Coronary artery (tissue), 2 donors: ENCODE data around the gene SBK2.

Experiments used
- DNase-seq: peaks from one replicate; pipeline ENCODE4 v3.0.0-alpha.2; 2017; ENCODE audit warnings: low spot score
- H3K27ac ChIP-seq, 2 donors: fragments of 200-600 bp; sonication (generic); one replicate each; pipeline ENCODE4 v1.5.1; 2016 to 2019
- H3K4me3 ChIP-seq: fragments of 200-600 bp; sonication (generic); 2 replicates; pipeline ENCODE4 v1.5.1; 2016; ENCODE audit warnings: mild to moderate bottlenecking, moderate library complexity
- TF ChIP-seq, protein P1 (sequence below): fragments of 200-600 bp; sonication (generic); IDR thresholded peaks from one replicate; pipeline ENCODE4 v1.5.1; 2019; ENCODE audit warnings: antibody characterized with exemption

The SBK2 gene

DNA sequence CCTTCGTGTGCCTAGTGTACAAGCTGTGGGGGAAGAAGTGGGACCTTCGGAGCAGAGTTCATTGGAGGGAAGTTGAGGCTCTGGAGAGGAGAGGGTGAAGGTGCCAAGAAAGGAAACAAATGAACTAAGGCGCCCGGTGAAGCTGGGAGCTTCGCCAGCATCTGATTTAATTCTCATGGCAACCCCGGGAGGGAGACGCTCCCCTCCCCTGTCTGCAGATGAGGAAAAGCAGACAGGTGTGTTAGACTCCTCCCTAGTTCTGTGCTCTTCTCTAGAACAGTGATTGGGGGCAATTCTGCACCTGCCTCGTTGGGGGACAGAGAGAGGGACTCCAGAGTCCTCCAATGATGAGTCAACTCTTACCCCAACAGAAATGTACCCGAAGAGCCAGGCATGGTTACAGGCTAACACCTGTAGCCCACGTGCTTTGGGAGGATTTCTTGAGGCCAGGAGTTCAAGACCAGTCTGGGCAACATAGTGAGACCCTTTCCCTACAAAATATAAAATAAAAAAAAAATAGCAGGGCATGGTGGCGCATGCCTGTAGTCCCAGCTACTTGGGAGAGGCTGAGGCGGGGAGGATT is 44.5 kb downstream of the SBK2 start:
- Histone ChIP-seq H3K4me3 (no peak overlapping the region), H3K27ac (peak overlapping the region in 1 of 2 donors; percentile 77)
- TF ChIP-seq, protein P1, sequence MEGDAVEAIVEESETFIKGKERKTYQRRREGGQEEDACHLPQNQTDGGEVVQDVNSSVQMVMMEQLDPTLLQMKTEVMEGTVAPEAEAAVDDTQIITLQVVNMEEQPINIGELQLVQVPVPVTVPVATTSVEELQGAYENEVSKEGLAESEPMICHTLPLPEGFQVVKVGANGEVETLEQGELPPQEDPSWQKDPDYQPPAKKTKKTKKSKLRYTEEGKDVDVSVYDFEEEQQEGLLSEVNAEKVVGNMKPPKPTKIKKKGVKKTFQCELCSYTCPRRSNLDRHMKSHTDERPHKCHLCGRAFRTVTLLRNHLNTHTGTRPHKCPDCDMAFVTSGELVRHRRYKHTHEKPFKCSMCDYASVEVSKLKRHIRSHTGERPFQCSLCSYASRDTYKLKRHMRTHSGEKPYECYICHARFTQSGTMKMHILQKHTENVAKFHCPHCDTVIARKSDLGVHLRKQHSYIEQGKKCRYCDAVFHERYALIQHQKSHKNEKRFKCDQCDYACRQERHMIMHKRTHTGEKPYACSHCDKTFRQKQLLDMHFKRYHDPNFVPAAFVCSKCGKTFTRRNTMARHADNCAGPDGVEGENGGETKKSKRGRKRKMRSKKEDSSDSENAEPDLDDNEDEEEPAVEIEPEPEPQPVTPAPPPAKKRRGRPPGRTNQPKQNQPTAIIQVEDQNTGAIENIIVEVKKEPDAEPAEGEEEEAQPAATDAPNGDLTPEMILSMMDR = no peak
- DNase-seq = no peak

DNA sequence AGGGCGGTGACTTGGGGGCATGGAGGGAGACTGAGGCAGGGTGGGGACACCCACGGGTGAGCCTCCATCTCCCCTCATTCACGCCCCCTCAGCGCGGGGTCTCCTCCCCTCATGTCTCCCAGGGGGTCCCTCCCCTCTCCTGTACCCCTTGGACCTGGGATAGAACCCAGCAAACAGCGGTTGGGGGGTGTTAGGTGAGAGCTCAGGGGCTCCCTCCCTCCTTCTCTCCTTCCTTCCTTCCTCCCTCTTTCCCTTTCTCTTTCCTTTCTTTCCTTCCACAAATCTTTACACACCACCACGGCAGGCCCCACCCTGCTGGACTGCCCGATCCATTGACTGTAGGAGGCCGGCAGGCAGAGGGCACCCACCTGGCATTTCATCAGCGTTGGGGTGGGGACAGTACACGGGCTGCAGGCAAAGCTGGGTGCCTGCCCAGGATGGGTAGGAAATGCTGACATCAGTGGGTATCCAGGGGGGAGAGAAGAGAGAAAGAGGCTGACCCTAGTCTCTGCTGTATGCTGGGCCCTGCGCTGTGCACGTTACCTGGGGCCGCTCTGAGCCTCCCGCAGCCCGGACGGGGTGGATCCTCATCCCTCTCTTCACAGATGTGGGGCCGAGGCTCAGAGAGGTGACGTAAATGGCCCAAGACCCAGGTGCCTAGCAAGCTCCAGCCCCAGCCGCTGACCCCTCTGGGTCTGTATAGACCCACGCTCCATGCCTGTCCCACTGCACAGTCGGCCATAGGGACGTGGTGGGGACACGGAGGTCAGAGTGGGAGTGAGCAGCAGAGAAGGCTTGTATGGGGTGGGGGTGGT is 45.2 kb downstream of the SBK2 start:
- no peak for DNase-seq
- Histone ChIP-seq H3K27ac (peak overlapping the region in 1 of 2 donors; percentile 77), H3K4me3 (no peak overlapping the region)
- TF ChIP-seq, protein P1 = no peak

DNA sequence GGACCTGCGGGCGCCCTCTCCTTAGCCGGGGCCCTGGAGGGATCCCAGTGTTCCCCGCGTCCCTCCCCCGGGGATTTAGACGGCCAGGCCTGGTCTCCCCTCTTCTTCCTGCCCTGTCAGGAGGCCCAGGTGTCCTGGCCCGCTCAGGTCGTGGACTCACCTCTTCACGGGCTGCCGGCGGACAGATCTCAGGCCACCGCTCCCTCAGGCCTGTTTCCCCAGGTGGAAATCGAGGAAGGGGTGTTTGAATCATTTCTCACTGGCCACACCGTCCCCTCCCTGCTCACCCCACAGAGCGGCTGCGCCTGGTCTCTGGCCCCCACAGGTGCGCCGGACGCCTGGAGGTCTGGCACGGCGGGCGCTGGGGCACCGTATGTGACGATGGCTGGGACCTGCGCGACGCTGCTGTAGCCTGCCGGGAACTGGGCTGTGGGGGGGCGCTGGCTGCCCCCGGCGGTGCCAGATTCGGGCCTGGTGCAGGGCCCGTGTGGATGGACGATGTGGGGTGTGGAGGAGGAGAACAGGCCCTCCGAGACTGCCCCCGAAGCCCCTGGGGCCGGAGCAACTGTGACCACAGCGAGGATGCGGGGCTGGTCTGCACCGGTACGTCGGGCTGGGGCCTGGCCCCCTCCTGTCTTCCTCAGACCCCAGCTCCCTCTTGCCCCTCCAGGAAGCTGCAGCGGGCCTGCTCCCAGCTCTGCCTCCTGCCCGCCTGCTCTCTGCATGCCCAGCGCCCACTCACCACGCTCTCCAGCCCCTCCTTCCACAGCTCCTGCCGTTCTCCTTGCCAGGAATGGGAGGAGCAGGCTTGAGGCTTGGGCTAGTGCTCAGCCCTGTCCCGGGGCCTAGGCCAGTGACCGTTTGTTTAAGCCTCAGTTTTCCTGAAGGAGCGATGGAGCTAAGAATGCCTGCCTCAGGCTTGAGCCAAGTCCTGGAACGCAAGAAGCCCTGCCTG is 46.2 kb downstream of the SBK2 start:
- H3K27ac ChIP-seq = peak overlapping the region in 1 of 2 donors; percentile 77

DNA sequence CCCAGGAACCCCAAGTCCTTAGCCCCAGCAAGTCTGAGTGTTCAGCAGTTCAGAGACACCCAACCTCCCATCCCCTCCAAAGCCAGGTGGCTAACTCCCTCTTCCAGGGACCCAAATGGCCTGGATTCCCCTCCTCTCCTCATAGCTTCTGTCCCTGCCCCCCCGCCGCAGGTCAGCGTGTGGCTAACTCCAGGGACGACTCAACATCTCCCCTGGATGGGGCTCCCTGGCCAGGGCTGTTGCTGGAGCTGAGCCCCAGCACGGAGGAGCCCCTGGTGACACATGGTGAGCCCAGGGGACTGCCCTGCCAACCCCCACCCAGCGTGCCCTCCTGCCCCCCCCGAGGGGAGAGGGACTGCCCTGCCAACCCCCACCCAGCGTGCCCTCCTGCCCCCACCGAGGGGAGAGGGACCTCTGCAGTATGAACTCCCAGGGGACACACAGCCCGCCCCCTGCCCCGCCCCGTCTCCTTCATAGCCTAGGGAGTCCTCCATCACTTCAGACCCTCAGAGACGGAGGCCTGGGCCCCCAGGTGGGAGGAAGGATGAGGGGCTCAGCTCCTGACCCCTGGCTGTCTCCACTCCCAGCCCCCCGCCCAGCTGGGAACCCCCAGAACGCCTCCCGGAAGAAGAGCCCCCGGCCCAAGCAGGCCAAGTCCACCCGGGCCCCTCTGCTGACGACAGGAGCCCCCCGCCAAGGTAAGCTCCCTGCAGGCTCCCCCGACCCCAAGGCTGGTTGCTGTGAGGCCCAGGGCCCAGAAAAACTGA is 47.0 kb downstream of the SBK2 start:
- TF ChIP-seq, protein P1 = no peak
- Histone ChIP-seq H3K27ac (peak overlapping the region in 1 of 2 donors; percentile 93), H3K4me3 (no peak overlapping the region)
- no peak for DNase-seq

More for the DNA sequence above, 46.2 kb downstream of the SBK2 start:
- no peak overlapping the region for H3K4me3 ChIP-seq
- no peak for DNase-seq
- TF ChIP-seq, protein P1 = no peak

DNA sequence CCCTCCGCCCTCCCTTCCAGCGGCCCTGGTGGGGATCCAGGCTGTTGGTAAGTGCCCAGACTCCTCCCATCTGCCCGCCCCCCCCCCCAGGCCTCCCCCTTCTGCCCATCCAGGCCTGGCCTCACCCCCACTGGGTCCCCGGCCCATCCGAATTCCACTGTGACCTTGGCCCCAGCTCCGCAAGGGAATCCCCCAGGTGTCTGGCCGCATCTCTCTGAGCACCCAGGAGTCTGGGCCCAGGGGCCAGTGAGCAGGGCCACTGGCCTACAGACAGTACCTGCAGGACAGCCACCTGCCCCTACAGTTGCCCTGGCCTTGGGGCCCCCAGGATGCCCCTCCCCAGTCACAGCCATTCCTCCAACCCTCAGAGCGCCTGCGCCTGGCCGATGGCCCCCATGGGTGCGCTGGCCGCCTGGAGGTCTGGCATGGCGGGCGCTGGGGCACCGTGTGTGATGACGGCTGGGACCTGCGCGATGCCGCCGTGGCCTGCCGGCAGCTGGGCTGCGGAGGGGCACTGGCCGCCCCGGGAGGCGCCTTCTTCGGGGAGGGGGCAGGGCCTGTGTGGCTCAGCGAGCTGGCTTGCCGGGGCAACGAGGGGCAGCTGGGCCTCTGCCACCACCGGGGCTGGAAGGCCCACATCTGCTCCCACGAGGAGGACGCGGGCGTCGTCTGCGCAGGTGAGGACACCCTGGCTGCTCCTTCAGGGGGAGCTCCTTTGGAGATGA is 47.8 kb downstream of the SBK2 start:
- Histone ChIP-seq H3K27ac (peak overlapping the region in 1 of 2 donors; percentile 93), H3K4me3 (no peak overlapping the region)
- DNase-seq = no peak
- TF ChIP-seq, protein P1 = no peak
